Psoas muscle (tissue), 8 donors: ENCODE measurements around the gene RAB7B. TPM values are rescaled to one million over a fixed set of nuclear protein-coding genes. Genes with fewer than 3 reads are reported as not detected.

Source experiments
- ATAC-seq, 4 donors: fragments of 200-7000 bp; cut with Tn5 transposase; one replicate each; pipeline ENCODE4 v1.9.1; 2020; ENCODE audit warnings: moderate library complexity in 3 of 4, mild to moderate bottlenecking in 2 of 4
- DNase-seq, 2 donors: peaks; one replicate each; pipeline ENCODE4 v3.0.0-alpha.2; 2020
- H3K27ac ChIP-seq: fragments of 200-600 bp; one replicate; pipeline ENCODE4 v1.8.0; 2022
- H3K27me3 ChIP-seq, 3 donors: fragments of 200-600 bp in 1 of 3; one replicate each; pipeline versions ENCODE4 v1.6.1 to v1.8.0; 2013 to 2022; ENCODE audit warnings: low read length in 2 of 3, mild to moderate bottlenecking in 2 of 3, moderate library complexity in 1 of 3; ENCODE audit not compliant: insufficient read depth in 3 of 3
- H3K36me3 ChIP-seq, 2 donors: fragments of 200-600 bp in 1 of 2; one replicate each; pipeline versions ENCODE4 v1.6.1 to v1.8.0; 2013 to 2022; ENCODE audit warnings: low read depth in 1 of 2, mild to moderate bottlenecking in 1 of 2, moderate library complexity in 1 of 2; ENCODE audit not compliant: insufficient read depth in 1 of 2
- H3K4me1 ChIP-seq: fragments of 200-600 bp; one replicate; pipeline ENCODE4 v1.8.0; 2022
- H3K4me3 ChIP-seq: fragments of 200-600 bp; one replicate; pipeline ENCODE4 v1.8.0; 2022; ENCODE audit warnings: mild to moderate bottlenecking
- H3K9me3 ChIP-seq: fragments of 200-600 bp; one replicate; pipeline ENCODE4 v1.8.0; 2022
- WGBS, 3 donors: extraction: QIAGEN DNeasy Blood & Tissue Kit; methylation state at CpG; one replicate each; pipeline versions ENCODE4 v1.1.6 to v1.1.7; 2013; 5-methylcytosine and 5-hydroxymethylcytosine counted together
- intact Hi-C, 2 donors: fragments of 100-400 bp; cut with DNase I; formaldehyde crosslinking; loops; one replicate each; pipeline versions ENCODE4 v1.11.0 to v1.14.2; 2022
- polyA plus RNA-seq, 3 donors: library from polyadenylated mRNA; stranded (reverse); fragments of 200-250 nt; gene quantifications; one replicate each; pipeline ENCODE4 v1.2.3, GENCODE V29; 2013
- total RNA-seq, 4 donors: library from RNA; stranded (reverse); fragmentation: NEBNext Ultra II Directional in 2 of 4; extraction: Animal tissue kit (Norgen Biotek cat#: 25700) in 2 of 4; gene quantifications; one replicate each; pipeline versions ENCODE4 v1.2.1 to v1.2.4, GENCODE V29; 2021 to 2023
- TF ChIP-seq, protein P1 (sequence below): fragments of 200-600 bp; IDR thresholded peaks from one replicate; pipeline ENCODE4 v1.8.0; 2022; ENCODE audit warnings: antibody characterized with exemption
- donor health status: healthy with polysubstance abuse.
- donor health status: DM: no; HTN: no; CAD: no; lungs with moderate emphysema.
- donor health status: Bipolar disorder and iron deficiency.
- donor health status: healthy.
- donor health status: DM: yes; HTN: yes; CAD: no.
- donor health status: DM: no; HTN: no; CAD: no.
- donor health status: DM: no; HTN: no; CAD: no.
- donor health status: DM: yes; HTN: yes; CAD: no.

The RAB7B gene
- total and polyA plus RNA-seq, 7 donors = 0.17 to 1.2 (median 0.34) TPM

DNA sequence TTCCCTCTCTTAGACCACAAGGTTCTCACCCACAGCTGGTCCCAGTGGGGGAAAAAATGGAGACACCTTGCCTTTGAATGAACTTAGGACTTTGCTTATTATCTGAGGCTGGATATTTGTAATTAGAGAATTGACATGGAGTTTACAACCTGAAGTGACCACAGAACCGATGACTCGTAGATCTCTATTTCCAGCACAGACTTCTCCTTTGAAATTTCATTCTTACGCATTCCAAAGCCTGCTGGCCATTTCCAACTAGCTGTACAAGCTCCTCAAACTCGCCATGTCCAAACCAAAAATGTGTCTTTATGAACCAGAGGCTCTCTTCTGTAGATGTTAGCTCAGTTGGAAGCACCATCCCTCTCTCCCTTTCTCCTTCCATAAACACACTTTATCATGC, 12.0 kb downstream of the RAB7B start:
- DNase-seq (no peak), ATAC-seq (no peak)
- Histone ChIP-seq H3K4me3 (no peak overlapping the region), H3K27me3 (no peaks in the 10 kb centered on the region), H3K4me1 (no peaks in the 10 kb centered on the region), H3K36me3 (no peaks in the 10 kb centered on the region), H3K27ac (no peak overlapping the region), H3K9me3 (no peaks in the 10 kb centered on the region)
- intact Hi-C loops = no loop called here
- WGBS, 3 donors = 85 to 90% (median 90%) methylated on average over 4 of the region's 4 CpGs
- TF ChIP-seq, protein P1, sequence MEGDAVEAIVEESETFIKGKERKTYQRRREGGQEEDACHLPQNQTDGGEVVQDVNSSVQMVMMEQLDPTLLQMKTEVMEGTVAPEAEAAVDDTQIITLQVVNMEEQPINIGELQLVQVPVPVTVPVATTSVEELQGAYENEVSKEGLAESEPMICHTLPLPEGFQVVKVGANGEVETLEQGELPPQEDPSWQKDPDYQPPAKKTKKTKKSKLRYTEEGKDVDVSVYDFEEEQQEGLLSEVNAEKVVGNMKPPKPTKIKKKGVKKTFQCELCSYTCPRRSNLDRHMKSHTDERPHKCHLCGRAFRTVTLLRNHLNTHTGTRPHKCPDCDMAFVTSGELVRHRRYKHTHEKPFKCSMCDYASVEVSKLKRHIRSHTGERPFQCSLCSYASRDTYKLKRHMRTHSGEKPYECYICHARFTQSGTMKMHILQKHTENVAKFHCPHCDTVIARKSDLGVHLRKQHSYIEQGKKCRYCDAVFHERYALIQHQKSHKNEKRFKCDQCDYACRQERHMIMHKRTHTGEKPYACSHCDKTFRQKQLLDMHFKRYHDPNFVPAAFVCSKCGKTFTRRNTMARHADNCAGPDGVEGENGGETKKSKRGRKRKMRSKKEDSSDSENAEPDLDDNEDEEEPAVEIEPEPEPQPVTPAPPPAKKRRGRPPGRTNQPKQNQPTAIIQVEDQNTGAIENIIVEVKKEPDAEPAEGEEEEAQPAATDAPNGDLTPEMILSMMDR = no peak

DNA sequence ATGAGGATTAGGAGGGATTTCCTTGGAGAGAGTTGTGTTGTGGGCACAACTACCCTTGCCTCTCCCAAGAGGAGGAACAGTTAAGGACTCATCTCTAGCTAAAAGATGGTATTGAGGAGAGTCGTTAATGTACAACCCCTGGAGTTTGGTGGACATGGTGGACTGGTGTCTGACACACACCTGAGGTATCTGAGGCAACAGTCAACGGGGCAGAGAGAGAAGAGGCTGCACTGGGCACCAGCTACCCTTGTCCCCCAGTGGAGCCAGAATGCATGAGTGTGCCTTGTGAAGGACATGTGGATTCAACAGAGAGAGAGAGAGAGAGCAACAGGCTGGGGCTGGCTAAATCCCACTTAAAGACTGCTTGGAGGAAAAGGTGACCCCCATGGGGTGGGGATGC, 13.0 kb downstream of the RAB7B start:
- TF ChIP-seq, protein P1 = no peak
- no peak overlapping the region for H3K4me3 ChIP-seq
- intact Hi-C loops = no loop called here
- no peak for DNase-seq
- H3K27me3 ChIP-seq = no peaks in the 10 kb centered on the region
- H3K36me3 ChIP-seq = no peaks in the 10 kb centered on the region
- H3K27ac ChIP-seq = no peak overlapping the region
- no peak for ATAC-seq
- H3K9me3 ChIP-seq = no peaks in the 10 kb centered on the region
- H3K4me1 ChIP-seq = no peaks in the 10 kb centered on the region
- WGBS, 3 donors = 80 to 90% (median 88%) methylated on average over 2 of the region's 2 CpGs

DNA sequence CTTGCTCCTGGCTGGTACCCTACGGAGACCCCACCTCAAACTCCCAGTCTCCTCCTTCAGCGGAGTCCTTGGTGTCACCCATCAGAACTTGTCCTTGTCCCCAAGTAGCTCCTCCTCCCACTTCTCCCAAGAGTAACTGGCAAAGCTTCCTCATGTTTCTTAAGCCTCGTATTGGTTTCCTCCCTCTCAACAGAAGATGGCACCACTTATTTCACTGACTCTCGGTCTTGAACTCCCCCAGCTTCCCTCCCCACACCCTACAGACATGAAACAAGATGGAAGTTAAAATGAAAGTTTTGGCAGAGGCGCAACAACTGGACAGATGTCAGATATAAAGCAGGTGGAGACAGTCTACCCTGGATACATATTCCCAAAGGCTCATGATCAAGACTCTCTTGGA, 13.4 kb downstream of the RAB7B start:
- Histone ChIP-seq H3K27ac (no peak overlapping the region), H3K4me1 (no peaks in the 10 kb centered on the region), H3K27me3 (no peaks in the 10 kb centered on the region), H3K9me3 (no peaks in the 10 kb centered on the region), H3K36me3 (no peaks in the 10 kb centered on the region), H3K4me3 (no peak overlapping the region)
- TF ChIP-seq, protein P1 = no peak
- 80 to 87% (median 86%) methylated on average over 5 of the region's 5 CpGs for WGBS, 3 donors
- ATAC-seq (no peak), DNase-seq (no peak)
- intact Hi-C loops = no loop called here

DNA sequence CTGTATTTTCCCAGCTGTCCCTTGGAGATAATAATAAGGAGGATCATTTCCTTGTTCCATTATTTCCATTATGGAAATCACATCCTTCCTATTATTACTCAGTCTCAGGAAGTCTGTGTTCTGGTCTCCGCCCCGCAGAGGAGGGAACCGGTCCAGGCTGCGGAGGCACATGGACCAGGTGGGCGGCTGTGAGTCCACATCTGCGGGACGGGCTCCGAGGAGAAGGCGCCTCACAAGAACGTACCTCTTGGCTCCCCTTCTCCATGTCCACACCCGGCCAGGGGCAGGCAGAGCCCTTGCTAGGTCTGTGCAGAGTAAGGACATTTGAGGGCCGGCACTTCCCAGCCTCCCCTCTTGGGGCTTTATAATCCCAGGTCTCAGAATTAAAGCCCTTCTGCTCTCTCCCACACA, 14.6 kb downstream of the RAB7B start:
- ATAC-seq (peak in 2 of 4 donors; percentile 8 to 12), DNase-seq (peak in 1 of 2 donors; percentile 20)
- no peak overlapping the region for H3K27ac ChIP-seq

DNA sequence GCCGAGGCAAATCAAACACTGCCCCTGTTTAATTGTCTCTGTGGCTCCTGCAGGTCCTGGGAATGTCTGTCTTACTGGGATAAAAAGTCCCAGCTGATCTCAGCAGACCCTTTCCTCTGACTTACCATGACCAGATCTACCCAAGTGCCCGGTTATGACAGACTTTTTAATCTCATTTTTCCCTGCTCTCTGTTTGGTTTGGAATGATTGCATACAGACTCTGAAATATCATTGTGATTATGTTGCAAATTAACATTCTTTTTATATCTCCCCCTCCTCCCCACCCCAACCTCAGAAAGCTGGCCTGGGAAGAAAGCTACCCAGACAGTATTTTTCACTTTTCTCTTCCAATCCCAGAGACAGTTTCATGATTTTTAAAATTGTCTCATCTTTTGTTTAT, 16.3 kb downstream of the RAB7B start:
- TF ChIP-seq, protein P1 = no peak
- Histone ChIP-seq H3K4me3 (no peak overlapping the region), H3K27me3 (no peaks in the 10 kb centered on the region), H3K4me1 (no peaks in the 10 kb centered on the region), H3K36me3 (peaks cover 0 to 4% of the 10 kb centered on the region in 2 donors), H3K27ac (no peak overlapping the region), H3K9me3 (no peaks in the 10 kb centered on the region)
- 57 to 76% (median 66%) methylated on average over 2 of the region's 2 CpGs for WGBS, 3 donors
- DNase-seq (no peak), ATAC-seq (no peak)
- intact Hi-C loops = no loop called here

More for the DNA sequence above, 14.6 kb downstream of the RAB7B start:
- TF ChIP-seq, protein P1 = no peak
- intact Hi-C loops = no loop called here
- H3K4me1 ChIP-seq = no peaks in the 10 kb centered on the region
- H3K4me3 ChIP-seq = no peak overlapping the region
- 64 to 75% (median 70%) methylated on average over 12 of the region's 12 CpGs for WGBS, 3 donors
- H3K27me3 ChIP-seq = no peaks in the 10 kb centered on the region
- H3K9me3 ChIP-seq = no peaks in the 10 kb centered on the region
- H3K36me3 ChIP-seq = no peaks in the 10 kb centered on the region
